Measurements from ENCODE around the gene GJB3.

- TF ChIP-seq ZBTB33 (IDR thresholded peaks at IDR 0.05) (no peak), CTCF (IDR thresholded peaks at IDR 0.05; ENCODE audit: low read depth, low read length, missing input control) (no peak), REST (IDR thresholded peaks at IDR 0.05) (no peak), EGR1 (IDR thresholded peaks at IDR 0.05; ENCODE audit: low read depth in 2 of 2) (no peak), ATF3 (IDR thresholded peaks at IDR 0.05) (no peak), JUND (IDR thresholded peaks at IDR 0.05) (no peak), YY1 (IDR thresholded peaks at IDR 0.05) (no peak), TAF1 (conservative IDR thresholded peaks at IDR 0.05) (no peak)
Observed at GRCh38 chr1:34785875-34786470, 5.0 kb downstream of the GJB3 start.

All from liver (tissue), 3 donors.